Measurements from ENCODE around the gene GRID1.
A peak's percentile ranks its signal among the peaks of the same experiment; 100 is the strongest.
"Not testable (repeated sequence)": the region's sequence is repeated elsewhere in the genome, so short reads cannot be mapped to it uniquely, and the experiment has no call there.

GRID1 gene

DNA sequence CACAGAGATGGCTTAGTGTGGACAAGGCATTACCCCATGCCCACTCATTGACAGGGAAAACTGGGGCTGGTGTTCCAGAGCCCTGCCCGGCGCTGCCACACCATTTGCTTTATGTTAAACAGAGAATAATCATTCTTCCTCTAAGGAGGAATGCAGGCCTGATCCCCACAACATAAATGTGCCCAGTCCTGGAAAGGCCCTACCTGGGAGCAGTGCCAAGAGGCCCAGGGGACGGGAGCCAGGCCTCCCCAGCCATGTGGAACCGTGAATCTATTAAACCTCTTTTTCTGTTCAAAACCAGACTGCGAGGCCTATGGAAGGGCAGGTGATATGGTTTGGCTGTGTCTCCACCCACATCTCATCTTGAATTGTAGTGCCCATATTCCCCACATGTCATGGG lies 264.1 kb downstream of the GRID1 start:
- no peak for DNase-seq

DNA sequence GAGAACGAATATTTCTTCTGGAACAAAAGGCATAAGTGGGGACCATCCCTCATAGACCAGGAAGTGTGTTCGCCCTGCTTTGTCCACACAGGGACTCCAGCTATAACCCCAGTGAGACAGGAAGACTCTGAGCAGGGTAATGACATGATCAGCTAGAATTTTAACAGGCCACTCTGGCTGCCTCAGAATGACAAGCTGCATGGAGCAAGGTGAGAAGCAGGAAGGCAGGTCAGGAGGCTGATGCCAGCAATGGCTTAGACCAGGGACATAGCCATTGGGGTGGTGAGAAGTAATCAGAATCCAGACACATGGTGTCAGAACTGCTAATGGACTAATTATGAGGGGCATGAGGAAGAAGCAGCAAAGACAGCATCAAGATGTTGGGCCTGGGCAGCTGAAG lies 264.6 kb downstream of the GRID1 start:
- no peak for DNase-seq

GRCh38 chr10:86100581-86101061 lies 266.0 kb downstream of the GRID1 start:
- peak; percentile 13 to 41 (median 38) for DNase-seq

GRCh38 chr10:86099542-86100334 lies 266.9 kb downstream of the GRID1 start:
- DNase-seq = no peak

DNA sequence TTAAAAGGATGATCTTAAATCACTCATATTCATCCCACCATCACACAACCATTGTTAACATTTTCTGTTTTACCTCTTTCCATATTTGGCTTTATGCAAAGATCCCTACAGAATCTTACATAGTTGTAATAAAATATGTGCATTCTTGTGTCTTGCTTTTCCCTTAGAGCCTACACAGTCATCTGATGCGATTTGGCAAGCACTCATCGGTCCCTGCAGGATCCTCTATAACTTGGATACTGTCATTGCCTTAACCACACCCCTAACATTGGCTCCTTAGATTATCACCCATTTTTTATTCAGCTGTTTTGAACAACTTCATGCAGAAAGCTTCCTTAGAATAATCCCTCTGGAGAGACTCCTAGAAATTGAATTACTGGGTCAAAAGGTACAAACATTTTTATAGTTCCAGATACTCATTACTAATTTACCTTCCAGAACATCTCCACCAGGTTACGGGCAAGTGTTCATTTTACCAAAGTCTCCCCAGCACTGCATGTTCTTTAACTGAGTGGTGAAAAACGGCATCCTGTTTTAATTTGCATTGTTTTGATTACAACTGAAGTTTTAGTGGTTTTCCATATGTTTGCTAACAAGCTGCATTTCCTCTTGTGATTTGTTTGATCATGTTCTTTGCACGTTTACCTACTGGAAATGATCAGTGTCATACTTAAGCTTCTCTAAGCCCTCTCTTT lies 268.3 kb downstream of the GRID1 start:
- peak in 1 of 3 experiments; percentile 2 for DNase-seq

- DNase-seq = not testable (repeated sequence)
Measured at GRCh38 chr10:86095061-86095460, 271.5 kb downstream of the GRID1 start.

GRCh38 chr10:86092311-86092710 lies 274.3 kb downstream of the GRID1 start:
- DNase-seq = not testable (repeated sequence)

DNA sequence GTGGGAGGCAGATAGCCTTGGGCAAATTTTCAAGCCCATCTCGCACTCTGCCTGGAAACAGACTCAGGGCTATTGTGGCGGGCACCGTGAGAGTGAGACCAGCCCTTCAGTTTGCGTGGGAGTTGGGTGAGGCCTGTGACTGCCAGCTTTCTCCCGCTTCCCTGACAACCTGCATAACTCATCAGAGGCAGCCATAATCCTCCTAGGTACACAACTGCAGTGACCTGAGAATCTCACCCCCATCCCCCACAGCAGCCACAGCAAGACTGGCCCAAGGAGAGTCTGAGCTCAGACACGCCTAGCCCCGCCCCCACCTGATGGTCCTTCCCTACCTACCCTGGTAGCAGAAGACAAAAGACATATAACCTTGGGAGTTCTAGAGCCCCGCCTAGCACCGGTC lies 275.4 kb downstream of the GRID1 start:
- DNase-seq = no peak

GRCh38 chr10:86090807-86091206 lies 275.8 kb downstream of the GRID1 start:
- DNase-seq = no peak

- no peak for DNase-seq
Measured at GRCh38 chr10:86087716-86088115, 278.9 kb downstream of the GRID1 start.

DNA sequence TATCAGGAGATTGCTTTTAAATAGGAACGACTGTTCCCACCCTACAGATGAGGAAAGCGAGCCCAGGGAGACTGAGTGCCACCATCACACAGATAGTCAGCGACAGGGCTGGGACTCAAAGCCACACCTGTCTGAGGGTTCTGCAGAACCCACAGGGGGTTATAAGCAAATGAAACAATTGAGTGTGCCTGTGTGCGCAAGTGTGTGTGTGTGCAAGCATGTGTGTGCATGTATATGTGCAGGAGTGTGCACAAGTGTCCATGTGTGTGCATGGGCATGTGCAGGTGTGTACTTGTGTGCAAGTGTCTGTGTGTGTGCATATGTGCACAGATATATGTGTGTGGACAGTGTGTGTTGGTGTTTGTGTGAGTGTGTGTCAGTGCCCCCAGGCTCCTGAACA lies 280.2 kb downstream of the GRID1 start:
- no peak for DNase-seq

GRCh38 chr10:86085686-86086085 lies 280.9 kb downstream of the GRID1 start:
- no peak for DNase-seq

- DNase-seq = no peak
Measured at GRCh38 chr10:86085136-86085535, 281.5 kb downstream of the GRID1 start.

GRCh38 chr10:86084585-86084984 lies 282.0 kb downstream of the GRID1 start:
- no peak for DNase-seq

- no peak for DNase-seq
Measured at GRCh38 chr10:86083664-86084175, 282.9 kb downstream of the GRID1 start.

- DNase-seq = no peak
Measured at GRCh38 chr10:86083206-86083605, 283.4 kb downstream of the GRID1 start.

DNA sequence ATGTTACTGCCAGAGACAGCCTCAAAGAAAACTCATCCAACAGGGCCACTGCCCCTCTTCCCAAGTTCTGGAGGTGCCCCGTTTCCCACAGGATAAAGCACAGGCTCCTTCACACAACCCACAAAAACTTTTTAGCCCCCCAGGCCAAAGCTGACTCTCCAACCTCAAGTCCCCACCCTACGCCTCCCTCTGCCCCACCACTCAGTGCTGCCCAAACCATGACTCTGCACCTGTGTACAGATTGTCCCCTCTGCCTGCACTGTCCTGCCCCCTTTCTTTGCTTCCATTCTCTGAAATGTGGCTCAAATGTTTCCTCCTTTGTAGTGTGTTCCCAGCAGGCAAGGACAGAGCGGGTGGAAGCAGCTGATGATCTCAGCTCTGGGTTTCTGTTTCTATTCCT lies 284.0 kb downstream of the GRID1 start:
- DNase-seq = no peak

DNA sequence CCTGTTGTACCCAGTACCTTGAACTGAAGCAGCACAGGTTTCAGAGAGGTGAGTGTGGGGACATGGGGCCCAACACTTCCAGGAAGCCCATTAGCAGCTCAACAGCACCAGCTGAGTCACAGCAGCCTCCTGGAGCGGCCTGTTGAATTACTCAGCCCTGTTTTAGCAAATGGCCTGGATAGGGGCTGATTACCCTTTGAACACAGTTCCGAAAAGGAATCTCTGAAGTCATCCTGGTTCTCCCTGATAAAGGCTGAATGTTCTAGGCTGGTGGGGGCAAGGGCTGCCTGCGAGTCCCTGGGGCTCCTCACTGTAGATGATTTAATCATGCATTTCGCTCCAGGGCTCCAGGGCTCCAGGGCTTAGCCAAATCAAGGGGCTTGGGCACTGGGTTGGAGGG lies 287.5 kb downstream of the GRID1 start:
- no peak for DNase-seq

GRCh38 chr10:86078639-86079035 lies 288.0 kb downstream of the GRID1 start:
- DNase-seq = no peak

GRCh38 chr10:86077871-86078638 lies 288.5 kb downstream of the GRID1 start:
- DNase-seq = no peak

GRCh38 chr10:86077271-86077670 lies 289.3 kb downstream of the GRID1 start:
- DNase-seq = no peak

DNA sequence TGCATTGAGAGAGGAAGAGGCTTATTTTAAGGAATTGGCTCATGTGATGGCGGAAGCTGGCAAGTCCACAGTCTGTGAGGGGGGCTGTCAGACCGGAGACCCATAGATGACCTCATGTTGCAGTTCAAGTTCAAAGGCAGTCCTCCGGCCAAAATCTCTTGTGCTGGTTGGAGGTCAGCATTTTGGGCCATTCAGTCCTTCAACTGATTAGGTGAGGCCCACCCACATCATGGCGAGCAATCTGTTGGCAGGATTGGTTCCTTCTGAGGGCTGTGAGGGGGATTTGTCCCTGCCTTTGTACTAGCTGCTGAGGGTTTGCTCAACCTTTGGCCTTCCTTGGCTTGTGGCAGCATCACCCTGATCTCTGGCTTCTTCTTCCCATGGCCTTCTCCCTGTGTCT lies 290.1 kb downstream of the GRID1 start:
- not testable (repeated sequence) for DNase-seq

GRCh38 chr10:86075512-86075911 lies 291.1 kb downstream of the GRID1 start:
- DNase-seq = no peak
